Ishikawa (cell line): ENCODE results near the gene SLC25A3.

Experiments
- CEBPB ChIP-seq: IDR thresholded peaks from 2 replicates; pipeline ENCODE4 v1.6.1; 2012
- CREB1 ChIP-seq: IDR thresholded peaks from 2 replicates; pipeline ENCODE4 v1.6.1; 2012; ENCODE audit warnings: low read depth
- EGR1 ChIP-seq: IDR thresholded peaks from 2 replicates; pipeline ENCODE4 v1.6.1; 2012
- EP300 ChIP-seq: IDR thresholded peaks from 2 replicates; pipeline ENCODE4 v1.6.1; 2012; ENCODE audit warnings: borderline replicate concordance
- FOXM1 ChIP-seq: IDR thresholded peaks from 2 replicates; pipeline ENCODE4 v1.6.1; 2012; ENCODE audit warnings: low read depth, borderline replicate concordance
- MAX ChIP-seq: IDR thresholded peaks from 2 replicates; pipeline ENCODE4 v1.6.1; 2012
- NFIC ChIP-seq: IDR thresholded peaks from 2 replicates; pipeline ENCODE4 v1.6.1; 2012
- RAD21 ChIP-seq: IDR thresholded peaks from 2 replicates; pipeline ENCODE4 v1.6.1; 2012; ENCODE audit warnings: low read depth
- REST ChIP-seq: IDR thresholded peaks from 2 replicates; pipeline ENCODE4 v1.6.1; 2012; ENCODE audit warnings: low read depth, mild to moderate bottlenecking
- TAF1 ChIP-seq: IDR thresholded peaks from 2 replicates; pipeline ENCODE4 v1.6.1; 2012; ENCODE audit warnings: low read depth, mild to moderate bottlenecking
- TCF12 ChIP-seq: IDR thresholded peaks from 2 replicates; pipeline ENCODE4 v1.6.1; 2012; ENCODE audit warnings: low read depth
- TEAD4 ChIP-seq: IDR thresholded peaks from 2 replicates; pipeline ENCODE4 v1.6.1; 2012
- USF1 ChIP-seq: IDR thresholded peaks from 2 replicates; pipeline ENCODE4 v1.6.1; 2012
- YY1 ChIP-seq: IDR thresholded peaks from 2 replicates; pipeline ENCODE4 v1.6.1; 2012; ENCODE audit warnings: low read depth
- ZBTB7A ChIP-seq: IDR thresholded peaks from 2 replicates; pipeline ENCODE4 v1.6.1; 2012; ENCODE audit warnings: low read depth

Gene SLC25A3

GRCh38 chr12:98559666-98560065 lies 33.8 kb upstream of the SLC25A3 start:
- TF ChIP-seq TCF12 (no peak), TAF1 (no peak)

GRCh38 chr12:98561846-98562245 lies 31.6 kb upstream of the SLC25A3 start:
- TF ChIP-seq CEBPB (no peak), EP300 (no peak), REST (no peak), FOXM1 (no peak), TCF12 (no peak), TAF1 (no peak), CREB1 (no peak), RAD21 (no peak), USF1 (no peak), EGR1 (no peak), YY1 (no peak), TEAD4 (no peak), ZBTB7A (no peak), NFIC (no peak), MAX (no peak)

GRCh38 chr12:98572010-98572409 lies 21.5 kb upstream of the SLC25A3 start:
- TF ChIP-seq YY1 (no peak), EP300 (no peak), CEBPB (no peak), RAD21 (no peak), USF1 (no peak), FOXM1 (no peak), MAX (no peak), CREB1 (no peak), REST (no peak), TEAD4 (no peak), EGR1 (no peak)

GRCh38 chr12:98574110-98574509 lies 19.4 kb upstream of the SLC25A3 start:
- TF ChIP-seq YY1 (no peak), EGR1 (no peak), TCF12 (no peak), CEBPB (no peak)

- TF ChIP-seq YY1 (no peak), RAD21 (no peak), EP300 (no peak), NFIC (no peak), TCF12 (no peak)
These were observed 18.5 kb upstream of the SLC25A3 start for GRCh38 chr12:98575013-98575412.

GRCh38 chr12:98578392-98578791 lies 15.1 kb upstream of the SLC25A3 start:
- TF ChIP-seq USF1 (no peak), FOXM1 (no peak), ZBTB7A (no peak), TEAD4 (no peak), EP300 (no peak), MAX (no peak), TCF12 (no peak), YY1 (no peak), NFIC (no peak), RAD21 (no peak), TAF1 (no peak), REST (no peak), CEBPB (no peak), EGR1 (no peak), CREB1 (no peak)
